ENCODE measurements around the gene H6PD.

Gene H6PD

GRCh38 chr1:9260059-9260766 is 25.6 kb downstream of the H6PD start (continued):
- TF ChIP-seq BACH2 (CRISPR knock-in tag; IDR thresholded peaks at IDR 0.05; ENCODE audit: borderline replicate concordance) (no peak), ZNF565 (CRISPR knock-in tag; conservative IDR thresholded peaks at IDR 0.05; ENCODE audit: low read depth) (no peak), PPARA (CRISPR knock-in tag; IDR thresholded peaks at IDR 0.05; ENCODE audit: borderline replicate concordance) (no peak), RARB (CRISPR knock-in tag; IDR thresholded peaks at IDR 0.05) (no peak), ARNTL (CRISPR knock-in tag; IDR thresholded peaks at IDR 0.05; ENCODE audit: borderline replicate concordance, low read depth) (no peak)

- no peak for ATAC-seq
- TF ChIP-seq ZFP3 (CRISPR knock-in tag; IDR thresholded peaks at IDR 0.05), result no peak
- no peak for TF ChIP-seq TCF4 (CRISPR knock-in tag; IDR thresholded peaks at IDR 0.05; ENCODE audit: borderline replicate concordance)
- TF ChIP-seq BACH2 (CRISPR knock-in tag; IDR thresholded peaks at IDR 0.05; ENCODE audit: borderline replicate concordance), result no peak
- TF ChIP-seq CSDC2 (CRISPR knock-in tag; IDR thresholded peaks at IDR 0.05), result no peak
- TF ChIP-seq SNAI2 (CRISPR knock-in tag; IDR thresholded peaks at IDR 0.05), result no peak
- no peak for TF ChIP-seq CREB5 (CRISPR knock-in tag; IDR thresholded peaks at IDR 0.05; ENCODE audit: low read depth)
- TF ChIP-seq OSR1 (CRISPR knock-in tag; IDR thresholded peaks at IDR 0.05), result no peak
- TF ChIP-seq ISL1 (CRISPR knock-in tag; IDR thresholded peaks at IDR 0.05), result no peak
- TF ChIP-seq TOX (CRISPR knock-in tag; IDR thresholded peaks at IDR 0.05; ENCODE audit: borderline replicate concordance), result no peak
- no peak for TF ChIP-seq TSHZ2 (CRISPR knock-in tag; IDR thresholded peaks at IDR 0.05)
- TF ChIP-seq ZFP30 (CRISPR knock-in tag; IDR thresholded peaks at IDR 0.05), result no peak
- TF ChIP-seq ZNF70 (CRISPR knock-in tag; IDR thresholded peaks at IDR 0.05), result no peak
- no peak for TF ChIP-seq PATZ1 (CRISPR knock-in tag; IDR thresholded peaks at IDR 0.05; ENCODE audit: borderline replicate concordance)
- TF ChIP-seq POU6F1 (CRISPR knock-in tag; IDR thresholded peaks at IDR 0.05; ENCODE audit: borderline replicate concordance, low read depth), result no peak
- TF ChIP-seq ESRRG (CRISPR knock-in tag; IDR thresholded peaks at IDR 0.05), result no peak
- TF ChIP-seq CSRNP3 (CRISPR knock-in tag; IDR thresholded peaks at IDR 0.05), result no peak
- no peak for TF ChIP-seq GLIS3 (CRISPR knock-in tag; IDR thresholded peaks at IDR 0.05)
These were observed 26.9 kb downstream of the H6PD start for GRCh38 chr1:9261496-9261895.

Measured in SK-N-SH treated with all-trans-retinoic acid at 6 μM for 48 hours (cell line).